HG02870 (cell line): ENCODE data around the gene AKT1.
"Not testable (repeated sequence)": the region's sequence is repeated elsewhere in the genome, so short reads cannot be mapped to it uniquely, and the experiment has no call there.

Experiments
- ATAC-seq: cut with Tn5 transposase; IDR thresholded peaks from one replicate; pipeline ENCODE4 v1.9.1; 2021; ENCODE audit warnings: mild to moderate bottlenecking, moderate library complexity; ENCODE audit not compliant: unreplicated experiment

AKT1 gene

GRCh38 chr14:104755621-104756020 is 39.9 kb downstream of the AKT1 start:
- ATAC-seq: no peak

- no peak for ATAC-seq
Observed at GRCh38 chr14:104754213-104754851, 41.2 kb downstream of the AKT1 start.

GRCh38 chr14:104753528-104754212 is 41.9 kb downstream of the AKT1 start:
- ATAC-seq: no peak

GRCh38 chr14:104752735-104753527 is 42.6 kb downstream of the AKT1 start, which contains the start of gene SIVA1:
Gene SIVA1 (plus strand): TSS chr14:104753147. CDS start chr14:104753202, 55 bp downstream.
- ATAC-seq: peak; percentile 91

GRCh38 chr14:104752423-104752734 is 43.2 kb downstream of the AKT1 start:
- peak; percentile 79 for ATAC-seq

- ATAC-seq: no peak
Observed at GRCh38 chr14:104751539-104752422, 43.8 kb downstream of the AKT1 start.

GRCh38 chr14:104750753-104751057 is 44.8 kb downstream of the AKT1 start:
- not testable (repeated sequence) for ATAC-seq

- ATAC-seq: no peak
Observed at GRCh38 chr14:104750056-104750752, 45.3 kb downstream of the AKT1 start.

- ATAC-seq: no peak
Observed at GRCh38 chr14:104749111-104749649, 46.4 kb downstream of the AKT1 start.

- no peak for ATAC-seq
Observed at GRCh38 chr14:104747876-104748275, 47.7 kb downstream of the AKT1 start.

- ATAC-seq: no peak
Observed at GRCh38 chr14:104746934-104747481, 48.5 kb downstream of the AKT1 start.

- no peak for ATAC-seq
Observed at GRCh38 chr14:104746071-104746545, 49.4 kb downstream of the AKT1 start.

GRCh38 chr14:104745431-104745830 is 50.1 kb downstream of the AKT1 start:
- no peak for ATAC-seq

- ATAC-seq: no peak
Observed at GRCh38 chr14:104744484-104744883, 51.1 kb downstream of the AKT1 start.

GRCh38 chr14:104743461-104744380 is 51.8 kb downstream of the AKT1 start:
- no peak for ATAC-seq

- no peak for ATAC-seq
Observed at GRCh38 chr14:104742586-104743455, 52.7 kb downstream of the AKT1 start.

- ATAC-seq: no peak
Observed at GRCh38 chr14:104741803-104742251, 53.7 kb downstream of the AKT1 start.
